SU-DHL-6 (cell line): ENCODE measurements around the gene PHACTR3.

Experiments used
- H2AFZ ChIP-seq: fragments of 200-600 bp; sonication (generic); 2 replicates; pipeline ENCODE4 v1.6.1; 2014; ENCODE audit warnings: low read depth, mild to moderate bottlenecking, moderate library complexity, mixed read lengths, antibody characterized with exemption, low read length; ENCODE audit not compliant: severe bottlenecking
- H3F3A ChIP-seq: fragments of 200-600 bp; shearing (Covaris generic); 2 replicates; pipeline ENCODE4 v1.6.0; 2016; ENCODE audit warnings: antibody characterized with exemption, mild to moderate bottlenecking; ENCODE audit not compliant: insufficient read depth
- H3K27ac ChIP-seq: fragments of 200-600 bp; sonication (generic); 2 replicates; pipeline ENCODE4 v1.5.1; 2016; ENCODE audit warnings: low read depth, mild to moderate bottlenecking, low read length, moderate library complexity, mixed read lengths
- H3K27me3 ChIP-seq: fragments of 200-600 bp; sonication (generic), shearing (Covaris generic); 2 replicates; pipeline ENCODE4 v1.6.0; 2014; ENCODE audit warnings: mild to moderate bottlenecking, low read length
- H3K36me3 ChIP-seq: fragments of 200-600 bp; sonication (generic); 2 replicates; pipeline ENCODE4 v1.6.1; 2014; ENCODE audit warnings: mild to moderate bottlenecking, low read length, mixed read lengths
- H3K4me2 ChIP-seq: fragments of 300-600, 200-600 bp; shearing (Covaris generic), sonication (generic); 2 replicates; pipeline ENCODE4 v1.6.0; 2014; ENCODE audit warnings: low read length, low read depth, mild to moderate bottlenecking; ENCODE audit not compliant: poor library complexity, severe bottlenecking
- H3K4me3 ChIP-seq: fragments of 200-600 bp; sonication (generic); 2 replicates; pipeline ENCODE4 v1.5.1; 2014; ENCODE audit warnings: antibody characterized with exemption, low read length, mild to moderate bottlenecking, mixed read lengths; ENCODE audit not compliant: insufficient read depth, poor library complexity, severe bottlenecking
- H3K79me2 ChIP-seq: fragments of 200-600 bp; sonication (generic); 2 replicates; pipeline ENCODE4 v1.6.1; 2014; ENCODE audit warnings: mild to moderate bottlenecking, low read length, moderate library complexity; ENCODE audit not compliant: insufficient read depth
- H3K9ac ChIP-seq: fragments of 200-600 bp; sonication (generic); 2 replicates; pipeline ENCODE4 v1.7.0; 2014; ENCODE audit warnings: mild to moderate bottlenecking, low read length
- H3K9me2 ChIP-seq: fragments of 200-600 bp; sonication (generic); replicated peaks from 2 replicates; pipeline ENCODE4 v1.6.1; 2014; ENCODE audit warnings: low read length; ENCODE audit not compliant: insufficient read depth
- H3K9me3 ChIP-seq: fragments of 200-600 bp; sonication (generic); 2 replicates; pipeline ENCODE4 v1.6.1; 2014; ENCODE audit warnings: low read length, mixed read lengths; ENCODE audit not compliant: insufficient read depth
- H4K20me1 ChIP-seq: fragments of 200-600 bp; sonication (generic); 2 replicates; pipeline ENCODE4 v1.6.1; 2014; ENCODE audit warnings: low read depth, mild to moderate bottlenecking, antibody characterized with exemption, low read length, moderate library complexity, mixed read lengths
- CTCF ChIP-seq: fragments of 200-600 bp; sonication (generic); IDR thresholded peaks from one replicate; pipeline ENCODE4 v1.5.1; 2017; ENCODE audit warnings: antibody characterized with exemption, mild to moderate bottlenecking, low read length, moderate library complexity; ENCODE audit not compliant: insufficient read depth, poor library complexity, severe bottlenecking
- EZH2phosphoT487 ChIP-seq: fragments of 200-600 bp; sonication (generic), shearing (Covaris generic); conservative IDR thresholded peaks from 2 replicates; pipeline ENCODE4 v1.6.1; 2018; ENCODE audit warnings: mild to moderate bottlenecking, antibody characterized with exemption, low read length, moderate library complexity, mixed read lengths

Gene PHACTR3

DNA sequence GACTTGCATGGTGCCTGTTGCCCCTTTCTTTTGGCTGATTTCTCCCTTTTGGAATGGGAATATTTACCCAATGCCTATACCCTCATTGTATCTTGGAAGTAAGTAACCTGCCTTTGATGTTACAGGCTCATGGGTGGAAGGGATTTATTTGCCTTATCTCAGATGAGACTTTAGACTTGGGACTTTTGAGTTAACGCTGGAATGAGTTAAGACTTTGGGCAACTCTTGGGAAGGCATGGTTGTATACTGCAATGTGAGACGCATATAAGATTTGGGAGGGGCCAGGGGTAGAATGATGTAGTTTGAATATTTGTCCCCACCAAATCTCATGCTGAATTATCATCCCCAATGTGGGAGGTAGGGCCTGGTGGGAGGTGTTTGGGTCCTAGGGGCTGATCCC, 253.6 kb downstream of the PHACTR3 start:
- no peaks in the 10 kb centered on the region for H3K9me2 ChIP-seq
- no peak overlapping the region for H3K4me2 ChIP-seq
- no peaks in the 10 kb centered on the region for H4K20me1 ChIP-seq
- H2AFZ ChIP-seq, result no peak overlapping the region
- no peak overlapping the region for H3K4me3 ChIP-seq
- no peaks in the 10 kb centered on the region for H3F3A ChIP-seq
- no peak overlapping the region for H3K27ac ChIP-seq
- H3K36me3 ChIP-seq, result no peaks in the 10 kb centered on the region
- no peaks in the 10 kb centered on the region for H3K79me2 ChIP-seq
- no peaks in the 10 kb centered on the region for H3K9me3 ChIP-seq
- H3K9ac ChIP-seq, result no peak overlapping the region
- H3K27me3 ChIP-seq, result no peaks in the 10 kb centered on the region
- no peak for TF ChIP-seq EZH2phosphoT487
- no peak for TF ChIP-seq CTCF

DNA sequence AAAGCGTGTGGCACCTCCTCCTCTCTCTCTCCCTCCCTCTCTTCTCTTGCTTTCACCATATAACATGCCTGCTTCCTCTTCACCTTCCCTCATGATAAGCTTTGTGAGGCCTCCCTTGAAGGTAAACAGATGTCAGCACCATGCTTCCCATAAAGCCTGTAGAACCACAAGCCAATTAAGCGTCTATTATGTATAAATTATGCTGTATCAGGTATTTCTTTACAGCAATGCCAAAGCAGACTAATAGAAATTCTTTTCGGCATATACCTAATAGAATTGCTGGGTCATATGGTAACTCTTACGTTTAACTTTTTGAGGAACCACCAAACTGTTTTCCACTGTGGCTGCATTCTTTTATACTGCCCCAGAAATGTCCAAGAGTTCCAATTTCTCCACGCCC, 254.1 kb downstream of the PHACTR3 start:
- H3K9me3 ChIP-seq, result no peaks in the 10 kb centered on the region
- no peaks in the 10 kb centered on the region for H4K20me1 ChIP-seq
- no peak overlapping the region for H3K27ac ChIP-seq
- H3K4me3 ChIP-seq, result no peak overlapping the region
- no peaks in the 10 kb centered on the region for H3K36me3 ChIP-seq
- H3K4me2 ChIP-seq, result no peak overlapping the region
- no peak overlapping the region for H3K9ac ChIP-seq
- TF ChIP-seq CTCF (no peak), EZH2phosphoT487 (no peak)
- H3K79me2 ChIP-seq, result no peaks in the 10 kb centered on the region
- H2AFZ ChIP-seq, result no peak overlapping the region
- no peaks in the 10 kb centered on the region for H3K9me2 ChIP-seq
- no peaks in the 10 kb centered on the region for H3F3A ChIP-seq
- no peaks in the 10 kb centered on the region for H3K27me3 ChIP-seq

- no peak overlapping the region for H3K4me2 ChIP-seq
- H3K9me2 ChIP-seq, result no peaks in the 10 kb centered on the region
- no peaks in the 10 kb centered on the region for H3K36me3 ChIP-seq
- TF ChIP-seq EZH2phosphoT487 (no peak), CTCF (no peak)
- no peak overlapping the region for H2AFZ ChIP-seq
- no peaks in the 10 kb centered on the region for H3K27me3 ChIP-seq
- H4K20me1 ChIP-seq, result no peaks in the 10 kb centered on the region
- H3K9me3 ChIP-seq, result no peaks in the 10 kb centered on the region
- H3F3A ChIP-seq, result no peaks in the 10 kb centered on the region
- no peak overlapping the region for H3K9ac ChIP-seq
- no peaks in the 10 kb centered on the region for H3K79me2 ChIP-seq
- no peak overlapping the region for H3K4me3 ChIP-seq
- H3K27ac ChIP-seq, result no peak overlapping the region
Observed at GRCh38 chr20:59861401-59861800, 257.1 kb downstream of the PHACTR3 start.

- Histone ChIP-seq H3K9me3 (no peaks in the 10 kb centered on the region), H3K27ac (no peak overlapping the region), H3K4me2 (no peak overlapping the region), H2AFZ (no peak overlapping the region), H3K36me3 (no peaks in the 10 kb centered on the region), H3K79me2 (no peaks in the 10 kb centered on the region), H3F3A (no peaks in the 10 kb centered on the region), H3K9me2 (no peaks in the 10 kb centered on the region), H3K9ac (no peak overlapping the region), H3K4me3 (no peak overlapping the region), H3K27me3 (no peaks in the 10 kb centered on the region), H4K20me1 (no peaks in the 10 kb centered on the region)
- TF ChIP-seq EZH2phosphoT487, result no peak
- no peak for TF ChIP-seq CTCF
Observed at GRCh38 chr20:59863058-59863457, 258.7 kb downstream of the PHACTR3 start.
